Germinal center (tissue), 1 donor: ENCODE measurements around the gene GPR3.
"Not testable (repeated sequence)": the region's sequence is repeated elsewhere in the genome, so short reads cannot be mapped to it uniquely, and the experiment has no call there.

ENCODE experiments used
- DNase-seq: peaks from one replicate; pipeline ENCODE4 v3.0.0; 2012; ENCODE audit warnings: mixed read lengths, low spot score

GPR3 gene

DNA sequence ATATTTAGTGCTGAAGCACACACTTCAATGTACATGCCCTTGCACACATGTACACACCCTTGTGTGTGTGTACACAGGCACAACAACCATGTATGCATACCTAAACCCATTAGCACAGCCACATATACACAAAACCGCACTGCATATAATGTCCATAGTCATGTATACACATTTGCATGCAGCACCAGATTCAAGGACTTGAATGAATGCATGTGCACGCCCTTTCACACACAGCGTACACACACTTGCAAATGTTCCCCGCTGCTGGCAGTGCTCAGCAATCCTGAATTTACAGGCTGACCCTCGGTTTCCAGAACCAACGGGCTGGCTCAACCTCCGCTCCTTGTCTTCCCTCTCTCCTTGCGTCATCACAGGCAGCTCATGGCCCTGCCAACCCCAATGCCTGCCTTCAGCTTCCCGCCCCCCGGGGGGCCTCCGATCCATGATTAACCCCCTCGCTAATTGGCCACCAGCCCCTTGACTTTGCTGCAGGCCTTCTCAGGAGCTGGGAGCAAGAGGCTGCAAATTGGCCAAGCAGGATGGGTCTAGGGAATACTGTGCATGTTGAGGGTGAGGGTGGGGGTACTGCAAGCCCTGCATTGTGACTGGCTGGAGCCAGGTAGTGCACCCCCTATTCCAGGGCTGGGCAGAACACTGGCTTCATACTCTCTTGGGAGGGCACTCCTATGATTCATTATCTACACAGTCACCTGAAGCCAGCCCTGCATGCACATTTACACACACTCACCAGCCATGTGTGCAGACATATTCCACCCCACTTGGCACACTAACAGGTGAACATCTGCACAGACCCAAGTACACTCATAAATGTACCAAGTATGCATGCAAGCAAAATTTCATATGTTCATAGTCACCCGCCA is 7.9 kb downstream of the GPR3 start:
- no peak for DNase-seq

DNA sequence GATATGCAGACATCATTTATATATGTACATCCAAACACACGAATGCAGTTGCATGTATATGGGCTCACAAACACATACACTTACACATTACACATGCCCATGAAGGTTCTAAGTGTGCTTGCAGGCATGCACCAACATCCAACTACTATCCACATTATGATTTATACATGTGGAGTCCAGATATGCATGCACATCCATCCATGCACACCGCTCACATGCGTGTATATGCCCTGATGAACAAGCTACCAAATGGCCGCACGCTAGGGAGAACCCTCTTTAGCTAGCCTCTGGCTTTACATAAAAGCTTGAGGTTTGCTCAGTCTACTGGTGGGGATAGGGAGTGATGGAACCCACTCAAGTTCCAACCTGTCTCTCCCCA is 8.5 kb downstream of the GPR3 start:
- no peak for DNase-seq

DNA sequence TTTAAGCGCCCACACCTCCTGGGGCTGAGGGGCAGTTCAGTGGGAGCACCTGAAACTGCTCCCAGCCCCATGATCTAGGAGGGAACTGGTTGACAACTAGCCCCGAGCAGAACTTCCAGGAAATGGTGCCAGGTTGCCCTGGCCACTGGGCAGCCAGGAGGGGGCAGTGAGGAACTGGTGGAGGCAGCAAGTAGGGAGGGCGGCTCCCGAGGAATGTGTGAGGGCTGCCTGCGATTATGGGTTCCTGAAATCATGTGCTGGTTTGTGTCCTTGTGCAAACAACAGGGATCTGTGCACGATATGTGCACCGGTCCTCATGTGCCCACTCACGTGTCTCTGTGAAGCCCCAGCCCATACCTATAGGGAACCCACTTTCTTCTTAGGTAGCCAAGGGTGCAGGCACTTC is 9.9 kb downstream of the GPR3 start:
- no peak for DNase-seq

DNA sequence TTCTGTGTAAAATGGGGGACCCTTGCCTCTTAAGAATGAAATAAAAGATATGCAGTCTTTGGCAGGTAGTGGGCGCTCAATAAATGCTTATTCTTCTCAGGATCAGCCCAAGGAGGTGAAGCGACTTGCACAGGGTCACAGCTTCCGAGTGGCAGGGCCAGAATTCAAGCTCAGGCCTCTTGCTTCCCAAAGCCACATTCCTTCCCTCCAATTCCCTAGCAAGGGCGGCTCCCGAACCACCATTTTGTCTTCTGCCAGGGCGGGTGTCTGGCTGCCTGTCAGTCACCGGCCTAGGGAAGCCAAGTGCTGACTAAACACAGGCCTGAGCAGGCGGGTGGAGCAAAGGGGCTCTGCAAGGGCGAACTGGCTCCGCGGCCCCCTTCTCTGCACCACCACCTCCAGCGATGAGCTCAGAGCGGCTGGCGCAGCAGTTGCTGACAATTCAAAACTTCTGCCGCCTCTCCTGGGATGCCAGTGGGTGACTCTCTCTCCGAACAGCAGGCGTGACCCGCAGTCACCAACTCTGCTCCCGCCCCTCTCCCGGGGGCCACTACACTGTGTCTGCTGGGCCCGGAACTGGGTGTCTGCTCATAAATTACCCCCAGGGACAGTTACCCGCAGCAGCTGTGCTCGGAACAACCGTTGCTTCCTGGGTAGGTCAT is 10.8 kb downstream of the GPR3 start:
- DNase-seq = peak; percentile 75

DNA sequence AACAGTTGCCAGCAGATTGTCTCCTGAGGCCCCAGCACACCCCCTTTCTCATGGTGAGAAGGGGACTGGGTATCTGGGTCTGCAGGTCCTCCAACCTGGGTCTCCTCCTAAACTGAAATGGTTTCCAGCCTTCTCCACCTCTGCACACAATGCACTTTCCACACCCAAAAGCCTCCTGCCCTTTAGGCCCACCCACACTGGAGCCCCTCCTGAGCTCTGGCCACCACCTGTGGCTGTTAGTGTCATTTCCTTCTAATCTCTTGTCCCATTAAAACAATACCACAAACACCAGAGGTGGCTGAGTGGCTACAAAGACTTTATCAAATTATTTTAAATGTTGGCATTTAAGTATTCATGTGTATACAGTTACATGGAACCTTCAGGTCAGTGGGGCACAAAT is 11.5 kb downstream of the GPR3 start:
- no peak for DNase-seq

DNA sequence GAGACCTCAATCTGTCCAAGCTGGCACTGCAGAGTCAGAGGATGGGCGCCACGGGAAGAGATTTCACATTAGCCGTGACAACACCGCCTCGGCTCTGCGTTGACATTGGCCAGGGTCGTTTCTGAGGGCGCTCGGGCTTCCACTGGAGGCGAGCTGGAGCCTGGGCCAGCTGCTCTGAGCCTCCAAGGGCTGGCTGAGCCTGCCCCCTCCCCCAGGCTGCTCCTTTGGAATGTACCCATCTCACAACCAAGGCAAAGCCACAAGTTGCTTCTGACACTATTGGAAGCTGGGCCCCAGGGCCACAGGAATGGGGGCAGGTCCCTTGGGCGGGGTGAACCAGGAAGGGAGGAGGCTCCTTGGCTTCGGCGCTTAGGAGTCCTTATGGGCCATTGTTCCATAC is 12.7 kb downstream of the GPR3 start:
- no peak for DNase-seq

DNA sequence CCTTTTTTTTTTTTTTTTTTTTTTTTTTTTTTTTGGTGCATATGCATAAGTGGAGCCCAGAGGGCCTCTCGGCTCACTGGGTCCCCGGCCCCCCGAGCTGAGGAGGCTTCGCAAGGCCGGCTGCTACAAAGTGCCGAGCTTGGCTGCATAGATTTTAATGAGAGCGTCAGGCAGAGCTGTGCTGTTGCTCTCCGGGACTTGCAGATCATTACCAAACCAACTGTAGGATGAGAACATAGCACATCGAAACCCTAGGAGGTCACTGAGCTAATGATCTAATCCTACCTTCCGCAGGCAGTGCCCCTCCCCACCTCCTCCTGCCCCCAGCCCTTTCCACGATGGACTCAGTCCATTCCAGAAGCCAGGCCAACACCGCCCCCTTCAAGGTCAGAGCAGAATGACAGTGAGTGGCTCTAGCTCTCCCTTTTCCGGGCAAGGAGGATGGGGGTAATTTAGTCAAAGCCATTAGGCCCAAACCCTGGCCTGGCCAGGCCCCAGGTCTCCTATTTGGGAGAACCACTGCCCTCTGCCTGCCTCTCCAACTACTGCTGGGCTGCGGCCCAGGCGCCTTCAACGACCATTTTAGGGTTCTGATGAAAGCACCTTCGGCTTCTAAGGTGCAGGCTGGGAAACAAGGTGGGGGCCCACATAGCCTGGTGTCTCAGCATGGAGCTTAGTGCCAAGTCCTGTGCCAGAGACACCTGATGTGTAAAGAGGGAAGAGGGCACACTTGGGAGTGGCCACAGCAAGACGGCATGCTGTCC is 13.4 kb downstream of the GPR3 start:
- not testable (repeated sequence) for DNase-seq

DNA sequence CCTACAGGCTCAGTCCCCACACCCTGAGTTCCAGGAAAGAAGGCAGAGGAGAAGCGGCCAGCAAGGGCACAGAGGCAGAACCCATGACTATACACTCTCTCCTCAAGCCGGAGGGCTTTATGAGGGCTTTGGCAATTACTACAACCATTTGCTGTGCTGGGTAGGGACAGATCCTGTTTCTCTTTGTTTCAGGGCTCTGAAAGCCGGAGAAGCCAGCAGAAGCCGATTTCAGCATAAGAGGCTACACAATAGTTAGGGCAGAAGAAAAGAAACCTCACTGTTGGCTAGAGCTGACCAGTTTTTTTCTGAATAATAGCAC is 13.9 kb downstream of the GPR3 start:
- no peak for DNase-seq

DNA sequence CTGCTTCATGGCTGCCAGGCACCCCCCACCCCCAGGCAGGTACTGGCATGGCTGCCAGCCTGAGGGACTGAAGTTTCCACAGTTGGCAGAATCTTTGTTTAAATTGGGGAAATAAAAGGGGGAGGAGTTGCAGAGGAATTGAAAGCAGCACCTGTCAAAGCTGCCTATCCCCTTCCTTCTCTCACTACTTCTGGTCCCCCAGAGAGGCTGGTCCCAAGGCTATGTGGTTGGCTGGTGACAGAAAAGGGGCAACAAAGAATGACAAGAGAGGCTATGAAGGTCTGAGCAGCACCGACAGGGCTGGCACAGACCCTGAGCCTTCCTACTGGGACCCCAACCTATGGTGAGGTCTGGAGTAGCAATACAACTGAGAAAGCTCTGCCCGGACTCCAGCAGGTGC is 14.4 kb downstream of the GPR3 start:
- DNase-seq = not testable (repeated sequence)

DNA sequence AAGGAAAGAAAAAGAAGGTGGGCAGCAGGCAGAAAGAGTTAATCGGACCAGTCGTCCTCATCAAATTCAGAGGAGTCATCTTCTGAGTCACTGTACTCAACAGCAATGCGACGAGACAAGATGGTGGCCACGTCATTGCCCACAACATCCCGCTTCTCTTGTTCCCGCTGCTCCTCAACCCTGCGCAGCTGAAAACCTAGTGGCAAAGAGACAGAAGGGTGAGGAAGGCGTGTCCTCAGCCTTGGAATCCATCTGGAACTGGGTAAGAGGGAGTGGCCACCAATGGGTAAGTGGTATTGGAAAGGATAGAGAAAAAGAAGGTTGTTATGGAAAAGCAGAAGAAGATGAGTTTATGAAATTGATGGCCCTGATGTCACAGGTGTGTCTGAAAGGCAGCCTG is 15.7 kb downstream of the GPR3 start:
- no peak for DNase-seq

DNA sequence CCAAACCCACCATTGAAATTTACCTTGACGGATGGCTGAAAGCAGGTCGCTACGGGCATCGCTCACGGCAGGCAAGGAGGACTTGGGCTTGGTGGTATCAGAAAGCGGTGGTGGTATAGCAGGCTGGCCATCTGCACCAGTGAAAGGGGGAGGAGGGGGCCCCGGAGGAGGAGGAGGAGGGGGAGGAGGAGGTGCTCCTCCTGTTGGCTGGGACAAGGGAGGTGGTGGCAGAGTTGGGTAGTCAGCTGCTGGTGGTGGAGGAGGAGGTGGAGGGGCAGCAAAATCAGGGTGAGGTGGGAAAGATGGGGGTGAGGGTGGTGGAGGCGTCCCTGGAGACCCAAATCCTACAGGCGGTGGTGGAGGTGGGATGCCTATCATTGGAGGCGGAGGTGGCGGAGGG is 17.2 kb downstream of the GPR3 start:
- no peak for DNase-seq

DNA sequence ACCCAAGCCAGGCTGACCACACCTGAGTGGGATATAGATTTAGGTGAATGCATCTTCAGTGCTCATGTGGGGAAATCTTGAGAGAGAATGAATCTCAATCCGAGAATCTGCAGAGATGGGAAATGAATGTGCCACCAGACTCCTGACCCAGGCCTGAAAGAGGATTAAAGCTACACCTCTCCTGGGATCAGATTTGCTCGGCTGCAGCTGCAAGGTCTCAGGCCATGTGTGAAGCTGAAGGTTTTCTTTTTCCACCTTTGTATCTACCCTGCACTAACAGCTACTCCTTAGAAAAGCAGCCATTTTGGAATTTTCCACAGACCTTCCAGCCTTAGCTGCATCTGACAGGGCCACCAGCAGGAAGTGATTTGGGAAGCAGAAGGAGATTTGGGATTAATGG is 18.3 kb downstream of the GPR3 start:
- DNase-seq = no peak

DNA sequence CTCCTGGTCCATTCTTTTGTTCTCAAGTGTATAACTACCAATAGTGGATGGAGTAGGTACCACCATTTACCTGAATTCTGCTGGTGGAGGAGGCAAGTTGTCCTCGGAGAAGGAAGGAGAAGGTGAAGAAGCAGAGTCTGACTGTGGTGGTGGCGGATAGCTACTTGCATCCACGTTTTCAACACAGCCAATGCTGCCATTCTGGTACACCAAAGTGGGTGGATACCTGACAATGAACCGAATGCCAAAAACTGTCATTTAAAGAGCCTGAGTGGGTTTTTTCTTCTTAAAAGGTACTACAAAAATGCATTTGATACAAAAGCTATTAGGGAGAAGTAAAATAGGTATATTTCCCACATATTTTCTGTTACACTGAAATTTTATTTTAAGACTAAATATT is 20.1 kb downstream of the GPR3 start:
- DNase-seq = no peak

DNA sequence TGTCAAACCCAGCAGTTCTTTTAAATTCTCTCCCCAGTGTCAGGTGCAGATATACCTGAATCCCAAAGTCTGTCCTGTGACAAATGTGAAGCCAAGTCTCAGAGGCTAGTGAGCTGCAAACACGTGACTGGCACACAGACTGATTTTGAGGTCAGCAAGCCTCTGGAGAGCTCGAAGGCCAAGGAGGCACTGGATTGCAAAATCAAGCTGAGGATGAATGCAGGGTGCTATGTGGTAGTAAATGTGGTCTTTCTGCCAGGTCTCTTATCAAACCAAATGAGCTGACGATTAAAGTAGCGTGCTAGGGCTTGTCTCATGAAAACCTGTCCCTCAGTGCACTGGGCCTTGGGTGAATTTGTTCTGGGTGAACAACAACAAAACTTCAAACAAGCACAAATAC is 20.6 kb downstream of the GPR3 start:
- no peak for DNase-seq

DNA sequence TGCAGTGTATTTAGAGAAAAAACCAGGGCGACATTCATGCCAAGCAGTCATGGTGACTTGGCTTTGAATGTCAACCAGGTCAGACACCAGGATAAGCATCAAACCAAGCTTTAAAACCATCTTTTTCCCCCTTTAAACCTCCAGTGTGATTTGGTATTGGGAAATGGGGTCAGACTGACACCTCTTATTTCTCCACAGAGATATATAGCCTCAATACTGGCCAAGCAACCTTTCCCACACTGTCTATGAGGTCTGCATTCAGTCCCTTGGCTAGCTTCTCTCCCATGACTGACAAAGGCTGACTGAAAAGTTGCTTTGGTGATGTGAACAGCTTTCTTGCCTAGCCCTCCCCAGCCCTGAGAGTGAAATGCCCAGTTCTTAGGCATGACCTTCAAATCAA is 21.7 kb downstream of the GPR3 start:
- no peak for DNase-seq

DNA sequence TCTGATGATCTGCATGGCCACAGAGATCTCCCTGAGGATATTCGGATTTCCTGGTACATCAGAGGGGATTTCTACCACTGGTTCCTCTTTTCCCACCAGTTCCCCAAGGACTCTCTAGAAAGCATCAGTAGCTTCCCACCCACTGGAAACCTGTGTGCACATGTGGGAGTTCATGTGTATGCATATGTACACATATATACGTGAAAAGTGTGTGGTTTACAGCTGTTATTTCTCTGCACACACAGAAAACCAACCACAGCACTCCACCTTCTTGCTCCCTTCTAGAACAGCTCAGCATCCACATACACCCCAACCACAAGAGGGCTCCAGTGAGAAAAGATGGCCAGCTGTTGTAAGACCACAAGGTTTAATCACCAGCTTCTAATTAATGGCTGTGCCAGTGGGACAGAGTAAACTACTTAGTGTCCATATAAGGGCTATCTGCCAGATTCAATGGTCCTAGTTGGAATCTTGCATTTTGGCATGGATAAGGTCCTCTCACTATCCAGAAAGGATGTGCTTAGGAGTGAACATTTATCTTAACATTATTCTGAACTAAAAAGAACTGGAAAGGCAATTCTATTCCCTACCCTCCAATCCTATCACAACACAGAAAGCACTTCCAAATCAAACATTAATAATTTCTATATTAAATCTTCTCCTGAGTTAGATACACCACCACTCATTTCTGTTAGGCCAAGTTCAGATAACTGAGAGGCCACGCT is 24.1 kb downstream of the GPR3 start:
- DNase-seq = peak; percentile 55

DNA sequence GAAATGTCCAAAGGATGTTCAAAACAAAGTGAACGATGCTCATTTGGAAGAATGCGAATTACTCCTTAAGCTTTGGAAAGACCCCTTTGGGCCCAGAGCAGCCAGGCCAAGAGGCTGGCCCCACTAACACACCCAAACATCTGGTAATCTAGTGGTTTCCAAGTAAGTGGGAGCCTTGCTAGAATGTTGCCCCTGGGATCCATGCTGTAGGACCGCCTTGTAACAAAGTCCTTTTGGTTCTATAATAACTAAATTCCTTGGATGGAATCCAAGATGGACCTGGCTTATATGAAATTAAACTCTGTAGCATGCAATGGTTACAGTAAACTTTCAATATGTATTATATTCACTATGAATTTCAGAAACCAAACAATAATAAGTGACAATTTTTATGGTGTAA is 25.3 kb downstream of the GPR3 start:
- DNase-seq = no peak

DNA sequence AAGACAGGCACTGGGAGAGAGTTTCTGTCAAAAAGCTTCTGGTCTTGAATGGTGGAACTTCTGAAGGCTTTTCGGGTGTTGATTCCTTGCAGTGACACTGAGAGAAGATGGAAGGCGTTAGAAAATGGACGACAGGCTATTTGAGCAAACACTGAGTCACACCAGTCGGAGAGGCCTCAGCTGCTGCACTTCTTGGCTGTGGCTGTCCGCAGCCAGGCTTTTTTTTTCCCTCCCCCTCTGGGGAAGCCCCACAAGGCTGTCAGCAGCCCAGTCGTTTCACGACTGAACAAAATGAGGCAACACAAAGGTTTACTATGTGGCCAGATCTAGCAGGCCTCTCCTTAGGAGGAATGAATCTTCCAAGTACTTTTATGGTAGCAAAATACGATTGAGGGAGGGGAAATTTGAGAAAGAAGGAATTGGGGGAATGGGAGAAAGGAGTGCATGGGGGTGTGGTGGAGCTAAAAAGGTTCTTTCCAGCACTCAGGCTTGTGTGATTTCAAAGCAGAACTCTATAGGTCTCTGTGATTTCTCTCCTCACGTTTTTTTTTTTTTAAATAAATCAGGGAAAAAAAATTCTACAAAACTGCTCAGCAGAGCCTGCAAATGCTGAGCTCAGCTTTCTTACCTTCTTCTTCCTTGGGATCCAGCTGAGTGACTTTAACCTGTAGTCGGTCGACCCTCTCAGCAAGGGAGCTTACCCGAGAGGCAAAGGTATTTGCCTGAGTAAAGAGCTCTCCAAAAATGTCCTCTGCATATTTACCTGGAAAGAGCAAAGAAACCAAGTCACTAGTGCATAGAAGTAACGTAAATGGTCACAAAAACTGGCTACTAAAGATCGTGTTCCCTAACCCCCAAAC is 26.1 kb downstream of the GPR3 start:
- no peak for DNase-seq

DNA sequence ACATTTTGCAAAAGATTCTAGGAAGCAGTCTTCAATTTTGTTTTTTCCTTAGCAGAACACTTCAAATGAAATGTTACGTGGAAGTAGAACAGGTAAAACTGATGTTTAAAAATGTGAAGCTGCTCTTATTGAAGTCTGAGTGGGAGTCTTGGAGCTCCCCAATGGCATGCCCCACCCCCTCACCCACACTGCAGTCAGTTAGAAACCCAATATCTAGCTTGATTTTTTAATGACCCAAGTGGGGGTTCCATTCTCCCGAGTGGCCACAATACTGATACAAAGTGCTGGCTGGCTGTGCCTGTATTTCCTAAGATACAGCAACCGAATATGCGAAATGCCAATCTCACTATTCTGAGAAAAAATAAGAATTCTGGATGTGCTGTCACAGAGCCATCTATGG is 31.3 kb downstream of the GPR3 start:
- DNase-seq = no peak

DNA sequence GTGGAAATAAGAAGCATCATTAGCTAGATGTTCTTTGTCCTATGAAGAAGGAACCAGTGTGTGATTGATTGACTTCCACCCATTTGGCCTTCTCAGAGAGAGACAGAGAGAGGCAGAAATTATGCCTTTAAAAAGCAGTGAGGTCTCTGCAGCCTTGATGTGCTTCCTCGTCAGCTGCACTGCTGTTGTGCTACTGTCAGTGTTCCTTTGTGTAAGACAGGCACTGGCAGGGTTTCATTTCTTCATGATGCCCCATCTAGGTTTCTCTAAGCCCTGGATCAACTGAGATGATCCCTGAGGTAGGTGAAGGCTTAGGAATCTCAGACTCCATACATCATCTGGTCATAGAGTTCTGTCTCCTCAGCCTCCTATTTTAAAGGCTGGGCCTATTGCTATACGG is 34.9 kb downstream of the GPR3 start:
- peak; percentile 51 for DNase-seq

DNA sequence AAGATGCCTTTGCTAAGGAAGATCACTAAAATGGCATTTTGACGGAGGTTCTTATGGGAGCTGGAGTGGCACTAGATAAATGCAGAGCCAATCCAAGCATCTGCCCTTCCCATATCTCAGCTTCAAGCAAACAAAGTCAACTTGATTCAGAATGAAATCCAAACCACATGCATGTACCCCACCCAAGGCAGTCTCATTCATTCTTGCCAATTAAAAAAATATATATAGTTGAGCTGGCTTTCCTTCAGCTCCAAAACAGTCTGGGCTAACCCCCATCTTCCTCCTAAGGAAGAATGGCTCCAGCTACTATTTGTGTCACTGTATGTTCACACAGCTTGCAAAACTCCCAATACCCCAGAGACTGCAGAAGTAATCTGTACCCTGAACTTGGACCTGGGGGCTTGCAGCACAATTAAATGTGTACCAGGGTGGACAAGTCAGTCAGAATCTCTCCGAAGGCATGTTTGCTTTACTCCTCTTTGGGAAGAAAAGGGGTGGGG is 35.4 kb downstream of the GPR3 start:
- DNase-seq = no peak
